Ovary (tissue), 3 donors: ENCODE measurements around the gene EPHA2.

Experiments used
- CTCF ChIP-seq, 3 donors: fragments of 450-650 bp in 2 of 3; fragments of 200-600 bp in 1 of 3; IDR thresholded peaks; one replicate each; pipeline versions ENCODE4 v1.5.1 to v1.8.0; 2016 to 2022; ENCODE audit warnings: antibody characterized with exemption in 3 of 3, mild to moderate bottlenecking in 1 of 3
- POLR2A ChIP-seq: fragments of 450-650 bp; IDR thresholded peaks from one replicate; pipeline ENCODE4 v1.6.1; 2017; ENCODE audit warnings: antibody characterized with exemption, mild to moderate bottlenecking, moderate library complexity
- donor health status: DM: no; HTN: no; CAD: no.

DNA sequence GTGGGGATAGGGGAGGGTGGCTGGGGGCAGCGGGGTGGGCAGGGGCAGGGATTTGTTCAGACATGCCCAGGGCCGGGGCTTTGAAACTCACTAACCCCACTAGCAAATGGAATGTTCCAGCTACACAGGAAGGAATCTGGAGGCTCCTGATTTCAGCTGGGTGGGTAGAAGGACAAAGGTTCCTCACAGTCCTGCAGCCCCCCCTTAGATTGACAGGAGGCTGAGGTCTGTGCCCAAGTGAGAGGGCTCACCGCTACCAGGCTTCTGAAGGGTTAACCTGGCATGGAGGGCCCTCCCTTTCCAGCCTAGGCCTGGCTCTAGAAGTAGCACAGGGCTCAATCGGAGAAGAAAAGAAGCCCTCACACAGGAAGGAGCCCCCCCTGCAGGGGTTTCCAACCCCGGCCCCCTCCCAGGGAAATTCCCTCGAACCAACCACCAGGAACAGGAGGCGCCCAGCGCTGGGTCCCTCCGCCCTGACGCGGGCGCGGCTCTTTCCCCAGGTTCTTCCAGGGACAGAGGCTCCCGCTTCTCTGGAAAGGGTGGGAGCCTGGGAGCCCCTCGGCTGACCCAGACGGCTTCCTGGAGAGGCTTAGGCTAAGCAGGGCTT lies 3.3 kb downstream of the EPHA2 start:
- TF ChIP-seq CTCF (IDR thresholded peaks at IDR 0.05) (no peak), POLR2A (no peak)
